ENCODE measurements around the gene FOXQ1. TPM values are rescaled to one million over a fixed set of nuclear protein-coding genes. Genes with fewer than 3 reads are reported as not detected.

FOXQ1 gene
- total and polyA plus RNA-seq, 7 donors = 0.01 TPM; not detected in 6

- H3K36me3 ChIP-seq (ENCODE audit: insufficient read depth in 1 of 2, low read depth in 1 of 2) = no peaks in the 10 kb centered on the region
- 78 to 80% (median 79%) methylated on average over 6 of the region's 6 CpGs for WGBS, 3 donors
- no peak overlapping the region for H3K27ac ChIP-seq
- DNase-seq (no peak), ATAC-seq (no peak)
- H3K4me3 ChIP-seq = no peak overlapping the region
- H3K9me3 ChIP-seq = no peaks in the 10 kb centered on the region
- H3K4me1 ChIP-seq = no peaks in the 10 kb centered on the region
- TF ChIP-seq CTCF (IDR thresholded peaks at IDR 0.05) = no peak
- intact Hi-C loops (cut with DNase I) = no loop called here
- peaks cover 0 to 15% (median 0%) of the 10 kb centered on the region in 3 donors for H3K27me3 ChIP-seq (ENCODE audit: insufficient read depth in 3 of 3, low read length in 2 of 3)
These were observed 21.8 kb upstream of the FOXQ1 start for GRCh38 chr6:1290086-1290485.

DNA sequence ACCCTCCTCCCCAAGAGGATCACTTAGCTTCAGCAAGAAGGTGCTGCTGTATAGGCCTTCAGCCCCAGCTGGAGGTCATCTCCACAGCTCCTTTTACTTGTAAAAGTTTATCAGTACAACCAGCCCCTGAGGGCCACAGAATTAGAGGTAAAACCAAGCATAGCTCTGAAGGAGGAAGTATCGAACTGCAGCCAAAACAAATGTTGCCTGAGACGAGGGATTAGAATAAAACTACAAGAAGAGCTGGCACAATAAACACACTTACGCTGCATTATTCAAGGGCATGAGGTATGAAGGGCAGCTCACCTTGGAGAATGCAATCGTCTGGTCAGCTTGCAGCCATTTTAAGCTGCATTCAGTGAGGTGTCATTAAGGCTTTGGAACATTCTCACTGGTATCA is 21.1 kb upstream of the FOXQ1 start:
- H3K36me3 ChIP-seq (ENCODE audit: insufficient read depth in 1 of 2, low read depth in 1 of 2) = no peaks in the 10 kb centered on the region
- H3K27ac ChIP-seq = no peak overlapping the region
- H3K9me3 ChIP-seq = no peaks in the 10 kb centered on the region
- 74 to 76% (median 75%) methylated on average over 4 of the region's 4 CpGs for WGBS, 3 donors
- no peak for TF ChIP-seq CTCF (IDR thresholded peaks at IDR 0.05)
- no peaks in the 10 kb centered on the region for H3K4me1 ChIP-seq
- peaks cover 0 to 18% (median 0%) of the 10 kb centered on the region in 3 donors for H3K27me3 ChIP-seq (ENCODE audit: insufficient read depth in 3 of 3, low read length in 2 of 3)
- DNase-seq = no peak
- no peak for ATAC-seq
- intact Hi-C loops (cut with DNase I) = no loop called here
- no peak overlapping the region for H3K4me3 ChIP-seq

GRCh38 chr6:1291381-1291780 is 20.5 kb upstream of the FOXQ1 start:
- no peaks in the 10 kb centered on the region for H3K9me3 ChIP-seq
- no peaks in the 10 kb centered on the region for H3K36me3 ChIP-seq (ENCODE audit: insufficient read depth in 1 of 2, low read depth in 1 of 2)
- no peaks in the 10 kb centered on the region for H3K4me1 ChIP-seq
- DNase-seq (no peak), ATAC-seq (no peak)
- peaks cover 0 to 18% (median 0%) of the 10 kb centered on the region in 3 donors for H3K27me3 ChIP-seq (ENCODE audit: insufficient read depth in 3 of 3, low read length in 2 of 3)
- intact Hi-C loops (cut with DNase I) = no loop called here
- no peak overlapping the region for H3K27ac ChIP-seq
- no peak for TF ChIP-seq CTCF (IDR thresholded peaks at IDR 0.05)
- WGBS, 3 donors = 89 to 98% (median 90%) methylated on average over 10 of the region's 10 CpGs
- no peak overlapping the region for H3K4me3 ChIP-seq

DNA sequence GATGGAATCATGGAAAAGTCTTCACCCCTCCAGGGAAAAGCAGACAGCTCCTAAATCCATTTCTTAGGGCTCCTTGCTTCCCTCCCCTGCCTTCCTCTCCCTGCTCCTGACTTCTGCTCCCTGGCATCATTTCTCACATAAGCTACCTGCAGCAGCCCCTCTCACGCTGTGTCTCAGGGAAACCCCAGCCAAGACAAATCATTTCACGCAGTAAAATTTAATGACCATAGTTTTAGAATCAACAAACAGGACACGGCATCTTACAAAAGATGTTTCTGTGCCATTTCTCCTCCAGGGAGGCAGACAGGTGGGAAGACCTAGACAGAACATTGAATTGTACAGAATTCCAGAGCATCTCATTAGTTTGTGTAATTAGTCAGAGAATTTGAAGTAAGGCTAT is 16.5 kb upstream of the FOXQ1 start:
- WGBS, 3 donors = 52 to 56% (median 56%) methylated on average over 3 of the region's 3 CpGs
- H3K9me3 ChIP-seq = no peaks in the 10 kb centered on the region
- ATAC-seq (no peak), DNase-seq (no peak)
- H3K4me1 ChIP-seq = no peaks in the 10 kb centered on the region
- TF ChIP-seq CTCF (IDR thresholded peaks at IDR 0.05) = no peak
- no peak overlapping the region for H3K4me3 ChIP-seq
- no peaks in the 10 kb centered on the region for H3K36me3 ChIP-seq (ENCODE audit: insufficient read depth in 1 of 2, low read depth in 1 of 2)
- H3K27me3 ChIP-seq (ENCODE audit: insufficient read depth in 3 of 3, low read length in 2 of 3) = peaks cover 0 to 18% (median 3%) of the 10 kb centered on the region in 3 donors
- H3K27ac ChIP-seq = no peak overlapping the region
- intact Hi-C loops (cut with DNase I) = loop anchor here in 1 of 2 donors (5.0 kb wide), 1 partner anchor 188 kb away; no protein-coding TSS in a partner anchor

- 76 to 89% (median 83%) methylated on average over 7 of the region's 7 CpGs for WGBS, 3 donors
- no peak for ATAC-seq
These were observed 15.8 kb upstream of the FOXQ1 start for GRCh38 chr6:1296079-1296478.

More at GRCh38 chr6:1296079-1296478, 15.8 kb upstream of the FOXQ1 start:
- no peaks in the 10 kb centered on the region for H3K9me3 ChIP-seq
- no peak for TF ChIP-seq CTCF (IDR thresholded peaks at IDR 0.05)
- intact Hi-C loops (cut with DNase I) = loop anchor here in 1 of 2 donors (5.0 kb wide), 1 partner anchor 189 kb away; no protein-coding TSS in a partner anchor
- DNase-seq = no peak
- no peak overlapping the region for H3K4me3 ChIP-seq
- peaks cover 0 to 18% (median 3%) of the 10 kb centered on the region in 3 donors for H3K27me3 ChIP-seq (ENCODE audit: insufficient read depth in 3 of 3, low read length in 2 of 3)
- H3K27ac ChIP-seq = no peak overlapping the region
- no peaks in the 10 kb centered on the region for H3K36me3 ChIP-seq (ENCODE audit: insufficient read depth in 1 of 2, low read depth in 1 of 2)
- no peaks in the 10 kb centered on the region for H3K4me1 ChIP-seq

All from psoas muscle (tissue), 8 donors.